Measurements from ENCODE around the gene CDS2. TPM values are rescaled to one million over a fixed set of nuclear protein-coding genes. Genes with fewer than 3 reads are reported as not detected.

Gene CDS2
- total and polyA plus RNA-seq, 10 of the 15 experiments (the other 5 are each of a cell fraction or from before 2014, with no cell fraction given): 11.5 to 94.7 (median 23.1) TPM

DNA sequence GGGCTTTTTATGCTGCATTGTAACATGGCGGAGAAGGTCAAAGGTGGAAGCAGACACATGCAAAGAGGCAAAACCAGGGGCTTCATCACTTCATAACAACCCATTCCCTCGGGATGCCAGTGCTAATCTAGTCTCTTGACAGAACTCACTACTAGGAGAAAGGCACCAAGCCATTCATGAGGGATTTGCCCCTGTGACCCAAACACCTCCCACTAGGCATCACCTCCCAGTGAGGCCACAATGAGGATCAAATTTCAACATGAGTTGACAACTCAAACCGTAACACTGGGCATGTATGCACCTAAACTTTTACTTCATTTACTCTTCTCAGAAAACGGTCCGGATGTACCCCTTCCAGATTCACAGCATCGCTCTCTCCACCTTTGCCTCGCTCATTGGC is 61.9 kb downstream of the CDS2 start (continued):
- TF ChIP-seq, protein P1, sequence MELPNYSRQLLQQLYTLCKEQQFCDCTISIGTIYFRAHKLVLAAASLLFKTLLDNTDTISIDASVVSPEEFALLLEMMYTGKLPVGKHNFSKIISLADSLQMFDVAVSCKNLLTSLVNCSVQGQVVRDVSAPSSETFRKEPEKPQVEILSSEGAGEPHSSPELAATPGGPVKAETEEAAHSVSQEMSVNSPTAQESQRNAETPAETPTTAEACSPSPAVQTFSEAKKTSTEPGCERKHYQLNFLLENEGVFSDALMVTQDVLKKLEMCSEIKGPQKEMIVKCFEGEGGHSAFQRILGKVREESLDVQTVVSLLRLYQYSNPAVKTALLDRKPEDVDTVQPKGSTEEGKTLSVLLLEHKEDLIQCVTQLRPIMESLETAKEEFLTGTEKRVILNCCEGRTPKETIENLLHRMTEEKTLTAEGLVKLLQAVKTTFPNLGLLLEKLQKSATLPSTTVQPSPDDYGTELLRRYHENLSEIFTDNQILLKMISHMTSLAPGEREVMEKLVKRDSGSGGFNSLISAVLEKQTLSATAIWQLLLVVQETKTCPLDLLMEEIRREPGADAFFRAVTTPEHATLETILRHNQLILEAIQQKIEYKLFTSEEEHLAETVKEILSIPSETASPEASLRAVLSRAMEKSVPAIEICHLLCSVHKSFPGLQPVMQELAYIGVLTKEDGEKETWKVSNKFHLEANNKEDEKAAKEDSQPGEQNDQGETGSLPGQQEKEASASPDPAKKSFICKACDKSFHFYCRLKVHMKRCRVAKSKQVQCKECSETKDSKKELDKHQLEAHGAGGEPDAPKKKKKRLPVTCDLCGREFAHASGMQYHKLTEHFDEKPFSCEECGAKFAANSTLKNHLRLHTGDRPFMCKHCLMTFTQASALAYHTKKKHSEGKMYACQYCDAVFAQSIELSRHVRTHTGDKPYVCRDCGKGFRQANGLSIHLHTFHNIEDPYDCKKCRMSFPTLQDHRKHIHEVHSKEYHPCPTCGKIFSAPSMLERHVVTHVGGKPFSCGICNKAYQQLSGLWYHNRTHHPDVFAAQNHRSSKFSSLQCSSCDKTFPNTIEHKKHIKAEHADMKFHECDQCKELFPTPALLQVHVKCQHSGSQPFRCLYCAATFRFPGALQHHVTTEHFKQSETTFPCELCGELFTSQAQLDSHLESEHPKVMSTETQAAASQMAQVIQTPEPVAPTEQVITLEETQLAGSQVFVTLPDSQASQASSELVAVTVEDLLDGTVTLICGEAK (IDR thresholded peaks at IDR 0.05; ENCODE audit: borderline replicate concordance): no peak
- no peak for TF ChIP-seq TCF12 (IDR thresholded peaks at IDR 0.05; ENCODE audit: low read depth, low read length)
- TF ChIP-seq BHLHE40 (IDR thresholded peaks at IDR 0.05; ENCODE audit: borderline replicate concordance in 1 of 2, low read depth in 2 of 2, low read length in 1 of 2): no peak
- TF ChIP-seq WRNIP1 (IDR thresholded peaks at IDR 0.05; ENCODE audit: borderline replicate concordance, low read depth, low read length): no peak
- TF ChIP-seq, protein P2, sequence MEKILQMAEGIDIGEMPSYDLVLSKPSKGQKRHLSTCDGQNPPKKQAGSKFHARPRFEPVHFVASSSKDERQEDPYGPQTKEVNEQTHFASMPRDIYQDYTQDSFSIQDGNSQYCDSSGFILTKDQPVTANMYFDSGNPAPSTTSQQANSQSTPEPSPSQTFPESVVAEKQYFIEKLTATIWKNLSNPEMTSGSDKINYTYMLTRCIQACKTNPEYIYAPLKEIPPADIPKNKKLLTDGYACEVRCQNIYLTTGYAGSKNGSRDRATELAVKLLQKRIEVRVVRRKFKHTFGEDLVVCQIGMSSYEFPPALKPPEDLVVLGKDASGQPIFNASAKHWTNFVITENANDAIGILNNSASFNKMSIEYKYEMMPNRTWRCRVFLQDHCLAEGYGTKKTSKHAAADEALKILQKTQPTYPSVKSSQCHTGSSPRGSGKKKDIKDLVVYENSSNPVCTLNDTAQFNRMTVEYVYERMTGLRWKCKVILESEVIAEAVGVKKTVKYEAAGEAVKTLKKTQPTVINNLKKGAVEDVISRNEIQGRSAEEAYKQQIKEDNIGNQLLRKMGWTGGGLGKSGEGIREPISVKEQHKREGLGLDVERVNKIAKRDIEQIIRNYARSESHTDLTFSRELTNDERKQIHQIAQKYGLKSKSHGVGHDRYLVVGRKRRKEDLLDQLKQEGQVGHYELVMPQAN (conservative IDR thresholded peaks at IDR 0.05): no peak
- TF ChIP-seq MYC (IDR thresholded peaks at IDR 0.05; ENCODE audit: insufficient read depth, insufficient read length, insufficient replicate concordance, low read length, severe bottlenecking): no peak
- no peak for TF ChIP-seq JUND (IDR thresholded peaks at IDR 0.05; ENCODE audit: low read depth, low read length)
- TF ChIP-seq EED (IDR thresholded peaks at IDR 0.05; ENCODE audit: low read depth): no peak
- no peak for TF ChIP-seq ETV6 (conservative IDR thresholded peaks at IDR 0.05 in 1 of 2, IDR thresholded peaks at IDR 0.05 in 1 of 2; ENCODE audit: borderline replicate concordance in 1 of 2, low read depth in 1 of 2)

Data from GM12878 (cell line).